ENCODE data around the gene TXNDC11. TPM values are rescaled to one million over a fixed set of nuclear protein-coding genes. Genes with fewer than 3 reads are reported as not detected.

TXNDC11 gene
- total and polyA plus RNA-seq, 2 donors (not counting 3 experiments of a cell fraction or from before 2014, with no cell fraction given): 42.5 to 66.0 TPM

DNA sequence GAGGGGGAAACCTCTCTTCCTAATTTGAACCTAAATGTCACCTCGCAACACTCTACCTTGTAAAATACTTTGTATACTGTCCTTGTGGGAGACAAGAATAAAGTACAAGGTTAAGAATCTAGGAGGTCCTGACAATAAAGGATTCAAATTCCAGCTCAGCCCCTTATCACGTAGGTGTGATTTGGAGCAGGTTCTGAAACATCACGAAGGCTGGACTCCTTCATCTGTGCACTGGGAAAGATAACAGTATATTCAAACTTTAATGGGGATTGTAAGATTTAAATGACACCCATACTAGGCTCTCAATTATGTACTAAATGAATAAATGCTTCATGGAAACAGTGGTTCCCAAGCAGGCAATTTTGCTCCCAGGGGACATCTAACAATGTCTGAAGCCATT, 2.1 kb downstream of the TXNDC11 start:
- FAIRE-seq: no peak
- intact Hi-C loops (cut with micrococcal nuclease): loop anchor here (5.0 kb wide), 1 partner anchor 237 kb away; the partner anchor contains the start of gene SNX29
- ChIA-PET CTCF (interaction anchor here (1.6 kb wide), 1 partner anchor 26 kb away, joined by 5 read pairs; no protein-coding TSS in a partner anchor), POLR2A (no interaction called here)
- Histone ChIP-seq H2AFZ (ENCODE audit: low read depth, low read length) (no peak overlapping the region), H3K4me1 (ENCODE audit: control insufficient read depth, extremely low read depth, insufficient read depth, low read length) (peaks cover 22% of the 10 kb centered on the region), H3K4me3 (replicated peaks in 1 of 3; ENCODE audit: insufficient read depth in 1 of 3, low read depth in 1 of 3, low read length in 3 of 3) (peak overlapping the region in 2 of 3 experiments; percentile 7 to 91), H3K27ac (ENCODE audit: insufficient read depth, low read depth, low read length) (no peak overlapping the region), H3K36me3 (ENCODE audit: control insufficient read depth in 2 of 2, extremely low read depth in 1 of 2, insufficient read depth in 2 of 2, low read length in 2 of 2) (peaks cover 4 to 8% of the 10 kb centered on the region in 2 experiments), H3K9ac (replicated peaks; ENCODE audit: extremely low read depth, insufficient read depth, low read length) (no peak overlapping the region), H3K79me2 (ENCODE audit: control insufficient read depth, insufficient read depth, low read length) (peaks cover 62% of the 10 kb centered on the region), H3K9me3 (replicated peaks; ENCODE audit: control insufficient read depth, insufficient read depth, low read length) (no peaks in the 10 kb centered on the region), H3K4me2 (ENCODE audit: insufficient read depth, low read length) (peak overlapping the region; percentile 92), H3K27me3 (ENCODE audit: control insufficient read depth in 2 of 2, insufficient read depth in 2 of 2, low read length in 2 of 2) (no peaks in the 10 kb centered on the region), H3K9me1 (replicated peaks; ENCODE audit: control insufficient read depth, extremely low read depth, insufficient read depth, low read length) (no peaks in the 10 kb centered on the region), H4K20me1 (replicated peaks; ENCODE audit: control insufficient read depth, extremely low read depth, insufficient read depth, low read length) (peaks cover 7% of the 10 kb centered on the region)
- DNase-seq (ENCODE audit: low read depth, low spot score): no peak
- BruUV-seq (replicated peaks): no TSS peak
- dilution Hi-C loops (cut with MboI; ENCODE audit: extremely low pct_ligation_motif_present, low sequenced_read_pairs): no loop called here
- TF ChIP-seq MAX (IDR thresholded peaks at IDR 0.05; ENCODE audit: insufficient read depth, insufficient read length) (no peak), GATA2 (IDR thresholded peaks at IDR 0.05; ENCODE audit: insufficient read depth, insufficient read length, low read depth, low read length) (no peak), POLR2AphosphoS5 (IDR thresholded peaks at IDR 0.05; ENCODE audit: insufficient read depth, low read depth, low read length) (no peak), POLR2A (IDR thresholded peaks at IDR 0.05; ENCODE audit: low read depth, low read length) (no peak), MYC (IDR thresholded peaks at IDR 0.05; ENCODE audit: low read depth, low read length) (no peak), FOS (IDR thresholded peaks at IDR 0.05; ENCODE audit: borderline replicate concordance, insufficient read depth, low read length) (no peak), JUN (IDR thresholded peaks at IDR 0.05; ENCODE audit: borderline replicate concordance, insufficient read depth, insufficient read length, low read depth) (no peak), EZH2 (IDR thresholded peaks at IDR 0.05; ENCODE audit: borderline replicate concordance, low read depth, low read length, severe bottlenecking) (no peak), CTCF (IDR thresholded peaks at IDR 0.05; ENCODE audit: extremely low read depth in 1 of 2, insufficient read depth in 1 of 2, low read depth in 1 of 2, low read length in 2 of 2) (no peak)

All from endothelial cell of umbilical vein (primary cell).